Subcutaneous abdominal adipose tissue (tissue), 5 donors: ENCODE measurements around the gene UCK2.

ENCODE experiments used
- H3K27ac ChIP-seq: one replicate; pipeline ENCODE4 v1.7.0; 2013; ENCODE audit warnings: low read depth, mild to moderate bottlenecking, inconsistent platforms, low read length, moderate library complexity
- H3K27me3 ChIP-seq, 5 donors: one replicate each; pipeline ENCODE4 v1.7.0; 2013; ENCODE audit warnings: low read length in 5 of 5, inconsistent platforms in 1 of 5; ENCODE audit not compliant: control insufficient read depth in 5 of 5, insufficient read depth in 4 of 5
- H3K36me3 ChIP-seq, 5 donors: one replicate each; pipeline ENCODE4 v1.7.0; 2013; ENCODE audit warnings: low read length in 5 of 5; ENCODE audit not compliant: control insufficient read depth in 5 of 5, insufficient read depth in 5 of 5
- H3K4me1 ChIP-seq, 5 donors: one replicate each; pipeline ENCODE4 v1.7.0; 2013; ENCODE audit warnings: low read length in 5 of 5, mild to moderate bottlenecking in 3 of 5, moderate library complexity in 1 of 5; ENCODE audit not compliant: control insufficient read depth in 5 of 5, insufficient read depth in 5 of 5
- H3K4me3 ChIP-seq, 5 donors: one replicate each; pipeline ENCODE4 v1.7.0; 2013; ENCODE audit warnings: low read length in 5 of 5, low read depth in 1 of 5
- H3K9ac ChIP-seq, 5 donors: one replicate each; pipeline ENCODE4 v1.7.0; 2013; ENCODE audit warnings: low read length in 5 of 5, mild to moderate bottlenecking in 4 of 5, moderate library complexity in 3 of 5
- H3K9me3 ChIP-seq, 5 donors: one replicate each; pipeline ENCODE4 v1.7.0; 2013; ENCODE audit warnings: low read length in 5 of 5; ENCODE audit not compliant: control insufficient read depth in 5 of 5
- donor health status: healthy.
- donor health status: healthy.
- donor health status: healthy.
- donor health status: healthy.
- donor health status: healthy.

UCK2 gene

DNA sequence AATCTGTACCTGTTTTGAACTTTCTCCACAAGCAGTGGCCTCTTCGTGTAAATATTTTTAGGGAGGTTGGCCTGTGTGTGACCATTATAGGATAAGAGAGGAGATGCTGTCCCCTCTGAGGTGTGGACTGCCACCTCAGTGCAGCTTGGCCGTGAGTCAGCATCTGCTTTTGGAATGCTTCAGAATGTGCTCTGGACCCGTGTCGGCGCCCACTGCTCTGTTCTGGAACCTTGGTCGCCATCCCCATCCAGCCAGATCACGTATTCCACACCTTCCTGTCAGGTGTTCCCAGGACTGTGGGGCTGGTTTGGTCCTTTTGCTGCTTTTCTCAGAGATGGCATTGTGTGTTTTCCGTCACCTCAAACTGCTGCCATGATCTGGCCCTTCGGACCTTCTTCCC, 5.5 kb downstream of the UCK2 start:
- Histone ChIP-seq H3K27ac (no peak overlapping the region), H3K9ac (no peak overlapping the region), H3K36me3 (no peaks in the 10 kb centered on the region), H3K4me3 (no peak overlapping the region), H3K9me3 (no peaks in the 10 kb centered on the region), H3K4me1 (peaks cover 0 to 15% (median 12%) of the 10 kb centered on the region in 5 donors), H3K27me3 (no peaks in the 10 kb centered on the region)

DNA sequence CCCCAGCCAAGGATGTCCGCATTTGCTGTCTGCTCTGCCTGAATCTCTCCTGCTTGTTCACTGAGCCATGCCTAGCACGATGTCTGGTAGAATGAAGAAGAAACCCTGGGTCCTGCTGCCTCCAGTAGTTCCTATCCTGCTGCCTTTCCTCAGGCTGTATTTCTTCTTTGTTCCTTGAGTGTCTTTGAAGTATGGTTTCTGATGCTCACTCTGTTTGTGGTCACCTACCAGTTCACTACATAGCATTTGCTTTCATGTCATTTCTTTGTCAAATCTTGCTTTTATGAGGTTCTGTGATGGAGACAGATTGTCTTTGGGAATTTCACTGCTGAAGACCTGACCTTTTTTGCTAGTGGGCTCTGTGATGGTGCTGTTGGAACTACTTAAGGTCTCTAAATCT, 5.9 kb downstream of the UCK2 start:
- H3K36me3 ChIP-seq, result no peaks in the 10 kb centered on the region
- H3K9ac ChIP-seq, result no peak overlapping the region
- no peaks in the 10 kb centered on the region for H3K9me3 ChIP-seq
- peaks cover 0 to 18% (median 11%) of the 10 kb centered on the region in 5 donors for H3K4me1 ChIP-seq
- H3K27me3 ChIP-seq, result no peaks in the 10 kb centered on the region
- H3K4me3 ChIP-seq, result no peak overlapping the region
- H3K27ac ChIP-seq, result no peak overlapping the region

- Histone ChIP-seq H3K27ac (no peak overlapping the region), H3K4me1 (peaks cover 0 to 9% (median 2%) of the 10 kb centered on the region in 5 donors), H3K9ac (no peak overlapping the region), H3K27me3 (no peaks in the 10 kb centered on the region), H3K9me3 (no peaks in the 10 kb centered on the region), H3K36me3 (no peaks in the 10 kb centered on the region), H3K4me3 (no peak overlapping the region)
Observed at GRCh38 chr1:165834229-165834628, 6.8 kb downstream of the UCK2 start.

DNA sequence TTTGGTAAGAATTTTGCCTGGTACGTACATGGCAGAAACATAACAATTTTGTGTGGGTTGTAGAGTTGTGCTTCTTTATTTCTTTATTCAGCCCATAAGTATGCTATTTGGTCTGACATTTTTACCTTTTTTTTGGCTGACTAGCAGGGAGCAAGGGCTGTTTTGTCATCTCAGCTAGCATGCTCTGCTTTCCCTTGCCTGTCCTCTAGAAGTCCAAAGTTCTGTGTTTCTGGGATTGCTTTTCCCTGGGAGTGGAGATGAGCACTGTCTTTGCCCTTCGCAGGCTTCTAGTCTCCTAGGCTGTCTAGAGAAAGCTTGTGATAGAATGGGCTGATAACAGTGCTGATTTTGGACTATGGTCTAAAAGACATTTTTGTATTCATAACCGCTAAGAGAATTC, 7.5 kb downstream of the UCK2 start:
- H3K9ac ChIP-seq, result no peak overlapping the region
- no peaks in the 10 kb centered on the region for H3K36me3 ChIP-seq
- H3K27me3 ChIP-seq, result no peaks in the 10 kb centered on the region
- H3K27ac ChIP-seq, result no peak overlapping the region
- no peak overlapping the region for H3K4me3 ChIP-seq
- H3K9me3 ChIP-seq, result no peaks in the 10 kb centered on the region
- peaks cover 0 to 8% (median 0%) of the 10 kb centered on the region in 5 donors for H3K4me1 ChIP-seq

DNA sequence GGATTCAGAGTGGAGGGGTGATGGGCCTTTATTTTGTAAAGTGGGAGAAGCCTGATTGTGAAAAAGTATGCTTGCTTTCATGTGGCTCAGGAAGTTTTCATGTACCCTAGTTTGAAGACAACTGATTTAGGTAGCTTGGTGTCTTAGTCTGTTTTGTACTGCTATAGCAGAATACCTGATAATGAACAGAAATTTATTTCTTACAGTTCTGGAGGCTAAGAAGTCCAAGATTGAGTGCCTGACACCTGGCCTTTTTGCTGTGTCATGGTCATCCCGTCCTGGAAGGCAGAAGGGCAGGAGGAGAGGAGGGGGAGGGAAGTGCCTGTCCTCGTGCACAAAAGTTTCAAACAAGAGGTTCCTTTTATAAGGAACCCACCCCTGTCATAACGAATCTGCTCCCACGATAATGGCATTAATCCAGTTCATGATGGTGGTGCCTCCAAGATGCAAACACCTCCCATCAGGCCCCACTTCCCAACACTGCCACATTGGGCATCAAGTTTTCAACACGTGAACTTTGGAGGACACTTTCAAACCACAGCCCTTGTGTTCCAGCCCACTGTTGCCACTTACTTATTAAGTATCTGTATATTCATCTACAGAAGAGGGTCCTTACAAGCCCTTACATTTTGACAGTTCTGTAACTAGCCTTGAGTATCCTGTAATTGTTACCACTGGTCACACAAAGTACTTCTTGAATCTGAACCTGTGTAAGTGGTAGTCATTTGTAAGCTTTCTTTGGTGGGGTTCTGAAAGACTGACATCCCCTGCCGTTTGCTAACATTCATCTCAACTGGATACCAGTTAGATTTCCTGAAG, 9.5 kb downstream of the UCK2 start:
- no peaks in the 10 kb centered on the region for H3K9me3 ChIP-seq
- H3K4me1 ChIP-seq, result peaks cover 0 to 8% (median 0%) of the 10 kb centered on the region in 5 donors
- H3K36me3 ChIP-seq, result no peaks in the 10 kb centered on the region
- H3K27me3 ChIP-seq, result no peaks in the 10 kb centered on the region
- no peak overlapping the region for H3K9ac ChIP-seq
- no peak overlapping the region for H3K27ac ChIP-seq
- no peak overlapping the region for H3K4me3 ChIP-seq

DNA sequence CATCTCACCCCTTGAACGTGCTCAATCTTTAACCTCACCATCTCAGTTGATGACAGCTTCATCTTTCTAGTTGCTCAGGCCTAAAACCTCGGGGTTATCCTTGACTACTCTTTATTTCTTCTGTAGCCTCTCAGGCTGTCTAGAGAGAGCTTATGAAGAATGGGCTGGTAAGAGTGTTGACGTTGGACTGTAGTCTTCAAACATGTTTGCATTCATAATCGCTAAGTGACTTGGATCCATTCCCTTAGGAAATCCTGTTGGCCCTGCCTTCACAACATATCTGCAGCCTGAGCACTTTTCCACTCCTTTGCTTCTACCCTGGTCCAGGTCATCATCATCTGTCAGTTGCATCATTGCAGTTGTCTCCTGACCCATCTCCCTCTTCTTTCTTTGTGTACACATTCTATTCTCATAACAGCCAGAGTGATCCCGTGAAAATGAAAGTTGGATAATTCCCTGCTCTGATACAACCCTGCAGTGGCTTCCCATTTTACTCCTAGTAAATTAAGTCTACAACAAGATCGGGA, 10.5 kb downstream of the UCK2 start:
- Histone ChIP-seq H3K9me3 (no peaks in the 10 kb centered on the region), H3K4me1 (peaks cover 0 to 16% (median 8%) of the 10 kb centered on the region in 5 donors), H3K27me3 (no peaks in the 10 kb centered on the region), H3K36me3 (no peaks in the 10 kb centered on the region), H3K9ac (no peak overlapping the region), H3K4me3 (no peak overlapping the region), H3K27ac (no peak overlapping the region)

- Histone ChIP-seq H3K27ac (no peak overlapping the region), H3K9ac (no peak overlapping the region), H3K4me3 (no peak overlapping the region), H3K4me1 (peaks cover 0 to 17% (median 9%) of the 10 kb centered on the region in 5 donors), H3K9me3 (no peaks in the 10 kb centered on the region), H3K27me3 (no peaks in the 10 kb centered on the region), H3K36me3 (no peaks in the 10 kb centered on the region)
Observed at GRCh38 chr1:165840423-165840822, 13.0 kb downstream of the UCK2 start.

- Histone ChIP-seq H3K27ac (no peak overlapping the region), H3K4me1 (peaks cover 0 to 17% (median 9%) of the 10 kb centered on the region in 5 donors), H3K4me3 (no peak overlapping the region), H3K36me3 (no peaks in the 10 kb centered on the region), H3K9ac (no peak overlapping the region), H3K27me3 (no peaks in the 10 kb centered on the region), H3K9me3 (no peaks in the 10 kb centered on the region)
Observed at GRCh38 chr1:165841582-165842017, 14.2 kb downstream of the UCK2 start.

DNA sequence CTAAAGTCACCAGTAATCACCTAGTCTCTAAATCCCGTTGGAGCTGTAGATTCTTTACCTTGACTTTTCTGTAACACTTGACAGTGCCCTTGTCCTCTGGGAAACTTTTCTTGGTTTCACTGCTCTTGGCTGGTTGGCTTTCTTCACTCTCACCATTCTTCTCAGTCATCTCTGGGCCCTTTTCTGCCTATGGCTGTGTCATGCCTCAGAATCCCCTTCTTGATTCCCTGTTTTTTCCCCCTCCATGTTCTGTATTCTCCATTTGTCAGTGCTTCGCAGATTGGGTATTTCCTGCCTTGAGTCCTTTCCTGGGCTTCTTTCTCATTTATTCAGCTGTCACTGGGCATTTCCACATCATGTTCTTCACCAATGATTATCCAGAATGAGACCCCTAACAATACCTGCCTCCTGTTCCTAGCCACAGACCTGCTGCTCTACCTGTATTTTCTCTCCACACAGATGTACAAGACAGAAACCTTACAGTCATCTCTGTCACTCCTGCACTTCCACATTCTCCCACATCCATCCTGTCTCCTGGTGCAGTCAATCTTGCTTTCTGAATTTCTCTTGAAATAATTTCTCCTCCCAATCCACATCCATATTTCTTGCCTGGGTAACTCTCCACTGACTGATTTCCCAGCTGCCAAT, 14.7 kb downstream of the UCK2 start:
- H3K9ac ChIP-seq, result no peak overlapping the region
- H3K36me3 ChIP-seq, result no peaks in the 10 kb centered on the region
- H3K27me3 ChIP-seq, result no peaks in the 10 kb centered on the region
- no peak overlapping the region for H3K4me3 ChIP-seq
- H3K4me1 ChIP-seq, result peaks cover 0 to 17% (median 9%) of the 10 kb centered on the region in 5 donors
- H3K27ac ChIP-seq, result no peak overlapping the region
- no peaks in the 10 kb centered on the region for H3K9me3 ChIP-seq

DNA sequence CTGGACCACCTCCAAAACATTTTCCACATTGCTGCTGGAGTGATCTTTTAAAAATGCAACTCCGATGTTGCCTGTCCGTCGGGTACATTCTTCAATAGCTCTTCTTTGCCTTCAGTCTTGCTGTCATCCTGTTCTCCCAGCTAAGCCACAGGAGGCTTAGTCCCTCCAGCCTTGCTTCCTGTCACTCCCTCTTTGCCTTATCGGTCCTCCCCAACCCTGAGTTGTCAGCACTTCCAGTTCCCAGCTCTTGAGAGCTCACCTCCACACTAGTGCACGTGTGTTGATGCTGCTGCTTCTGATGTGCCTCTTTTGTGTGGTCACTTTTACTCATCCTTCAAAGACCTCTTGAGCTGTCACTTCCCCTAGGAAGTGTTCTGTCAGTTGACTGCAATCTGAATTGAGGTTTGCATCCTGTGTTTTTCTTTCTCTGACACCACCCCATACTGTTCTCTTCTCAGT, 15.3 kb downstream of the UCK2 start:
- peak overlapping the region in 1 of 5 donors; percentile 28 for H3K9ac ChIP-seq
- peaks cover 0 to 16% (median 9%) of the 10 kb centered on the region in 5 donors for H3K4me1 ChIP-seq
- no peaks in the 10 kb centered on the region for H3K36me3 ChIP-seq
- H3K9me3 ChIP-seq, result no peaks in the 10 kb centered on the region
- H3K4me3 ChIP-seq, result no peak overlapping the region
- no peaks in the 10 kb centered on the region for H3K27me3 ChIP-seq
- H3K27ac ChIP-seq, result no peak overlapping the region
